Skin of body (tissue), 2 donors: ENCODE data around the gene CALD1. TPM values are rescaled to one million over a fixed set of nuclear protein-coding genes. Genes with fewer than 3 reads are reported as not detected.

Experiments
- DNase-seq: peaks from one replicate; lab custom pipeline; 2025; lab: John Stamatoyannopoulos, UW
- total RNA-seq: library from RNA; depleted of rRNA; stranded (reverse); fragments of >200 nt; gene quantifications from one replicate; pipeline ENCODE4 v1.2.3, GENCODE V29; 2014

The CALD1 gene
- total RNA-seq, 1 donor from 2014 or later: 196 TPM

DNA sequence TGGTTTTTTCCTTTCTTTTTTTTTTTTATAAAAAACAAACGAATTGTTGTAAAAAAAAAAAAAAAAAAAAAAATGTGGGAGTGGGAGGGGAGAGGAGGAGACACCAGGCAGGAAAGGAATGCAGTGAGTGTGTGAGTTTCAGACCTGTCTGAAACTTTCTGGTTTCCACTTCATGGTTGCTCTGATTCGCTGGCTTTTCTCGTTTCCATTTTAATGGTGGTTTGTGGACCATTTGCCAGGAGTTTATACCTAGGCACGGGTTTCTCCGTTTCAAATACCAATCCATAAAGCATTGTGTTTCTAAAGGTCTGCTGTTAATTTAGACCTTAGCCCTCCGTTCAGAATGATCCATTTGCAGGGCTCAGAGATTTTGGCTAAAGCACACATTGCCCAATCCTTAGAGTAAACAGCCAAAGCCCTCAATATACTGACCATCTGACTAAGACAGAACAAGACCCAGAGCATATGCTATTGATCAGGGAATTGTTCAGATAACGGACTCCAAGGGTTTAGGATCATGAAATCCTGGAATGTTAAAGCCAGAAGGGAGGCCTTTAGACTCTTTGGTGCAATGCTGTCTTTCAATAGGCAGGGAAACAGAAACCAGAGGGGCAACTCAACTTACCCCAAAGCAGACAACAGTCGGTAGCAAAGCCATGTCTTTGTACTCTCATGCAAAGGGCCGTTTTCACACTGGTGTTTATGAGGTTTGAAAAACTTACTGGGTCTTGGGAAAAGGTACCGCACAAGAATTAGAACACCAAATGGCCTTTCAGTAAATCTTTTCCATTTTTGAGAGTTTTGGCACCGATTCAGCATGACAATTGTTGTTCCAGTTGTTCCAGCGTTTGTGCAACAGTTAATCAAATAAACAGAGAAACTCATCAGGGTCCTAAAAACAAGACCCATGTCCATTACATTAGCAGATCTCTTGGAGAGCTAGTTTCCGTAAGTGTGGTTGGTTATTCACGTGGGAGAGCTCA, 112.6 kb downstream of the CALD1 start:
- DNase-seq: peak; percentile 78

DNA sequence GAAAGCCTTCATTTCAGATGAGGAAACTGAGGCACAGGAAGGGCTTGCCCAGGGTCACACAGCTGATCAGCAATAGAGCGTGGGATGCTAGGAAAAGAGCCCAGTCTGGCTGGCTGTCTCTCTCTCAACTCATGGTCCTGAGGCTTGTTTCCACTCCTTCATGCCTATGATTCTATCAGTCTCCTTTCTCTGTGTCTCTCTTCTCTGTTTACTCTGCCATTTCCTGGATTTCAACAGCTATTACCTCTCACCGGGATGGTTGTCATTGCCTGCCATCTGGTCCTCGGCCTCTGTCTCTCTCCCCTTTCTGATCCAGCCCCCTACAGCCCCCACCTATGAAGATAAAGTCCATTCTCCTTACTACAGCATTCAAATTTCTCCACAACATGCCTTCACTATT, 113.5 kb downstream of the CALD1 start:
- DNase-seq: no peak

DNA sequence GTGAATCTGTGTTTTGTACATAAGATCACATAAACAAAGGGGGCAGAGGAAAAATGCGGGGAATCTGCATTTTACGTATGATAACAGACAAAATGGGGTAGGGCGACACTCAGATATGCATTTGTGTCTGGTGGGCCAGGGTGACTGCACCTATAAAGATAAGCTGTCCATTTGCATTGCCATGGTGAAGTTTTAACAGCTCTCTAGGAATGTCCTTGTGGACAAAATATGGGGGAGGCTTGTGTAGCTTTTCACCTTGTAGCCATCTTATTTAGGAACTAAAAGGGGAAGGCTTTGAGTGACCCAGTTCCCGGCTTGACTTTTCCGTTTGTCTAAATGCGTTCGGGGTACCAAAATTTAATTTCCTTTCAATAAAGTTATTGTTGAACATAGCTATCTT, 114.5 kb downstream of the CALD1 start:
- DNase-seq: no peak

DNA sequence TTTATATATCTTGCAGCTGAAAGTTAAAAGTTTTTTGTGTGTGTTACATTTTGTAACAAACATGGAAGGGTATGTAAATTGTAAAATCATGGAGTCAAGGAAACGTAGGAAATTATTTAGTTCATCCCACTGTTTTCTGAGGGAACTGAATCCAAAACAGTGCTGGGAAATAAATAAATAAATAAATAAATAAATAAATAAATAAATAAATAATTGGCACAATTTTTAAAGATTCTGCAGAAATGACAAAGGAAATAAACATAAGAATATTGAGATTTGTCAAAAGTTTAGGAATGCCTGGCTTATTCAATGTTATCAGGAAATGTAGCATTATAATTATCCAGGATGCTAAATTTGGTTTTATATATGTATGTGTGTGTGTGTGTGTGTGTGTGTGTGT, 115.5 kb downstream of the CALD1 start:
- no peak for DNase-seq

DNA sequence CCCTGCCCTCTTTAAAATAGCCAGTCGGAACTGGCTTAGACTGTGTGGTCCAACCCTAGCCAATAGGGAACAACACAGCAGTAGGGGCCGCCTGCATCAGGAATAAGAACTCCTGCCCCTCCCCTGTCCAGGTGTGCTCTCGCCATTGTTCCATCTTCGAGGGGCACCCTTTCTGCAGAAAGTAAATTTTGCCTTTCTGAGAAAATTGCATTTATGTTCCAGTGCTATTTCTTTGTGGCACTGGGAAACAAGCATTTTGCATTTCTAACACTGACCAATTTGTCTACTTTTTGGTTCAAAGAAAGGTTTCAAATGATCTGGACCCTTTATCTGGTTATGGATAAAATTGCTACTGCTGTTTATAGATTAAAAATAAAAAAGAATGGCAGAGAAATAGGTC, 116.6 kb downstream of the CALD1 start:
- no peak for DNase-seq

DNA sequence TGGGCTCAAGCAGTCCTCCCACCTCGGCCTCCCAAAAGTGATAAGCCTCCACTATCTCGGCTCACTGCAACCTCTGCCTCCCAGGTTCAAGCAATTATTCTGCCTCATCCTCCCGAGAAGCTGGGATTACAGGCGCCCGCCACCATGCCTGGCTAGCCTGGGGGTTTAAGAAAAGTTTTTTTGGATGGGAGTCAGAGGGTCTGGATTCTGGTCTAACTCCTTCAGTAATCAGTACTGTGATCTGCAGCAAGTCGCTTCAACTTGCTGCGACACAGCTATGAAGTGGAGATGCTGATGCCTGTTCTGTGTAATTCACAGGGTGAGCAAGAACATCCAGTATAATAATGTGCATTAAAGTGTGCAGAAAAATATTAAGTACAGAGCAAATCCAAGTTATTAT, 118.5 kb downstream of the CALD1 start:
- no peak for DNase-seq

DNA sequence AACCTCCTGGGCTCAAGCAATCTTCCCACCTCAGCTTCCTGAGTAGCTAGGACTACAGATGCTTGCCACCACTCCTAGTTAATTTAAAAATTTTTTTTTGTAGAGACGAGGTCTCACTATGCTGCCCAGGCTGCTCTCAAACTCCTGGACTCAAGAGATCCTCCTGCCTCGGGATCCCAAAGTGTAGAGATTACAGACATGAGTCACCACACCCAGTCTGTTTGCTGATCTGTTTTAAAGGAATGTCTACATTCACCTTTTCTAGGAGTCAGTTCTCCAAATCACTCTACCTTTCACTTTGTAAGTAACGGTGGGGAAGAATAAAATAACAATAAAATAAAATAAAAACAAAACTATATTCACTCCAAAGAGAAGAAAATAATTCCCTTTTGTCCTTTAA, 120.3 kb downstream of the CALD1 start:
- DNase-seq: no peak

DNA sequence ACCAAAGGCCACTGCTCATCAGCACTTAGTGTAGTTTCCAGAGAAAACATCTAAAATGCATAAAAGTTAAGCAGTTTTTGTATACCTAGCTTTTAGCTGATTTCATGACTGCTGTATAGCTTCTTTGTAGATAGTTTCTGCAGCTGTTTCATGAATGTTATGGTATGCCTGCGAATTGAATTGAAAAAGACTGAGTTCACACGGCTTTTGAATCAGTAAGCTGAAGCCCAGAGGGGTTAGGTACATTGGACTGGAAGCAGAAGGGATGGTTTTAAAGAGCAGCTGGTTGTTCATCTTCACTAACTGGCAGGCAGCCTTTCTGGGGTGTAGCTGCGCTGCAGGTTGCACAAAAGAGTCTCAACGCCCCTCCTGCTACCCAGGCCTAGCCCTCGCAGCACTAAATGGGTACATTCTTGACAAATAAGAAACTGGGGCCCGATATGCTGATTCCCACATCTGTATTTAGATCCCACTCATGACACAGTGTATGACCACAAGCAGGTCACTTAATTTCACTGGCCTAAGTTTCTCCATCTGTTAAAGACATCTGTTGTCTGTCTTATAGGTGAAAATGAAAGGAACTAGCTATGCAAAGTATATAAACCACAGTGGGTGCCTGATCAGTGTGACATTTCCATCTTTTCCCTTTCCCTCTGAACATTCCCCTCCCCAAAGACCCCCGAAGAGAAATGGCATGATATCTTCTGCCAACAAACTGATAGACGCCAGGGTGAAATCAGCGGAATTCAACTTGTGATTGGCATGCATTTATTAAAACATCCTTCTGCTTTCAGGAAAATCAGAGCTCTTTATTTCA, 120.9 kb downstream of the CALD1 start:
- DNase-seq: no peak

DNA sequence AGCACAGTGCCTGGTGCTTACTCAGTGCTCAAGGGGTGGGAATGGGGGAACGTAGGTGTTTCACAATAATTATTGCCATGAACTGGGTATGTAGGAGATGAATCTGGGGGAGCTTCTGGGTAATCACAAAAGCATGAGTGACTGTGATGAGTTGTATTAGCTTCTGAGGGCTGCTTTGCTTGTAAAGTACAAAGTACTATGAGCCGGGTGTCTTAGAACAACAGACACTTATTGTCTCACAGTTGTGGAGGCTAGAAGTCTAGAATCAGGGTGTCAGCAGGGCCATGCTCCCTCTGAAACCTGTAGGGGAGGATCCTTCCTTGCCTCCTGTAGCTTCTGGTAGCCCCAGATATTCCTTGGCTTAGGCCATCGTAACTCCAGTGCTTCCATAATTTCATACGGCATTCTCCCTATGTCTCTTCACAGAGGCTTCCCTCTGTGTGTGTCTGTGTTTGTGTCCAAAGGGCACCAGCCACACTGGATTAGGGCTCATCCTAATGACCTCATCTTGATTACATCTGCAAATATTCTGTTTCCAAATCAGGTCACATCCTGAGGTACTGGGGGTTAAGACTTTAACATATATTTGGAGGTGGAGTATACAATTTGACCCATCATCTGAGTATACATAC, 122.1 kb downstream of the CALD1 start:
- DNase-seq: no peak

DNA sequence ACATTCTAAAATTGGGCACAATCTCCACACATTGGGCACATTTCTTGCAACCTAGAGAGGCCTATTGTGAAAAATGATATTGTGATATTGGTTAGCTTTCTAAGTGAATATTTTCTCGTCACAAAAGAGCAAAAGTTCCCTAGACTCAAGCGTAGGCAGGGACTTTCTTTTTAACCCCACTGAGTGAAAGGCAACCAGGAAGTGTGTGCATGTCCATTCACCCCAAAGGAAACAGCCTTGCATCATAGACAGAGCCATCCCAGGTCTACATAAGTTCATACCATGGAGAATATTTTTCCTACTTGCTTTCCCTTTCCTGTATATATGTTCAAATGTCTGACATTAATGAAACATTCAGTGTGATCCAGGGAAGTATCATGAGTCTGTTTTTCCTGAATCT, 122.6 kb downstream of the CALD1 start:
- DNase-seq: no peak

DNA sequence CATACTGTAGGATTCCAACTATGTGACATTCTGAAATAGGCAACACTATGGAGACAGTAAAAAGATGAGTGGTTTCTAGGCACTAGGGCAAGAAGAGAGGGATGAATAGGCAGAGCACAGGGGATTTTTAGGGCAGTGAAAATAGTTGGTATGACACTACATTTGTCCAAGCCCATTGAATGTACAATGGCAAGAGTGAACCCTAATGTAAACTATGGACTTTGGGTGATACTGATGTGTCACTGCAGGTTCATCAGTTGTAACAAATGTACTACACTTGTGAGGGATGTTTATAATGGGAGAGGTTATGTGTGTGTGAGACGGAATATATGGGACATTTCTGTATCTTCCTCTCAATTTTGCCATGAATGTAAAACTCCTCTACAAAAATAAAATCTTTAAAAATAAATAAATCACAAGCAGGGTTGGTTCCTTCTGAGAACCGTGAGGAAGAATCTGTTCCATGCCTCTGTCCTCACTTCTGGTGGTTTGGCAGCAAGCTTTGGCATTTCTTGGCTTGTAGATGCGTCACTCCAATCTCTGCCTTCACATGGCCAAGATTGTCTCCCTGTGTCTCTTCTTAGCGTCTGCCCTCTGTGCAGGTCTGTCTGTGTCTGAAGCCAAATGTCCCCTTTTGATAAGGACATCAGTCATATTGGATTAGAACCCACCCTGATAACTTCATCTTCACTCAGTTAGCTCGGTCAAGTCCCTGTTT, 123.8 kb downstream of the CALD1 start:
- DNase-seq: no peak

DNA sequence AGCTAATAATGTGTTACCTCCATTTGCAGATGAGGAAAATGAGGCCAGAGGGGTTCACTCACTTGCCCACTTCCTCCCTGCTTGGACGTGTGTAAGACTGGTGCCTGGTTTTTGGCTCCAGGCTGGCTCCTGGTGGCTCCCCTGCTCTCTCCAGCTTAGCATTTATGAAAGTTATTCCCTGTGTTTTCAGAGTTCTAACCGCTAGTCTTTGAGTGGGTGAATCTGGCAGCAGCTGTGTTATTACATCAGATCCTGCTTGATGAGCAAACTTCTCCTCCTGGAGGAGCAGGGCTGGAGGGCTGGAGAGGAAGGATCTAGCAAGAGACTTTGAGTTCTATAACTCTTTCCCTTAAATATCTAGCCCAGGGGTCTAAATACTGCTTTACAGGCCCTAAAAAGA, 125.9 kb downstream of the CALD1 start:
- DNase-seq: peak; percentile 31

DNA sequence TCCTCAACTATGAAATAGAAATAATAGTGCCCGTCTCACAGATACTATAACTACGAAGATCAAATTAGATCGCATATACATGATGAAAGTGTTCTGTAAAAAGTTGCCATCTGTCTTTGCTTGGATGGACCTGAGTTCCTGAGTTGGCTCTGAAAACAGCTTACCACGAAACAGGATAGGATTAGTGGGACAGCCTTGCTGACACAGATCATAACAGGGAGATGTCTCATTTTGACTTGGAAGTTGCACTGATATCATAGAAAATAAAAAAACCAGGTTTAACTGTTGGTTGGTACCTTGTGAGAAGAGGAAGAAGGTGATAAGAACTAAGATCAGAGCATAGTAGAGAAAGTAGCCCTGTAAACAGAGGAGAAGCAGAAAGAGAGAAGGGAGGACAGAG, 127.6 kb downstream of the CALD1 start:
- DNase-seq: no peak

DNA sequence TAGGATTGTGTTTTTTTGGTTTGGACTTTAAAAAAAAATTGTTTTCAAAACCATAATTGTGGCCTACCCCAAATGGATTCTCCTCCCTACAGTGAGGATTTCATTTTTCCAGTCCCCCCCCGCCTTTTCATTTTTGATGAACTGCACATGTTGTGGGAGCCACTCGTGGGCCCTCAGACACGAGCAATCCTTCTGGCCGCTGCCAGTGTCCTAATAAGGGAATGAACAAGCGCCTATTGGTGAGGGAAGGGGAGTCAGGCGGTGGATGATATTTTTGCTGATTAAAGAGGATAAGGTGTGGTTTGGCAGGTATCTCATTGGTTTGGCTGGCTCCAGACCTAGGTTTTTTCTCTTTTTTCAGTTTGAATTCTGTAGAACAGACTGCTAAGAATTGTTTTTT, 128.2 kb downstream of the CALD1 start:
- DNase-seq: no peak

DNA sequence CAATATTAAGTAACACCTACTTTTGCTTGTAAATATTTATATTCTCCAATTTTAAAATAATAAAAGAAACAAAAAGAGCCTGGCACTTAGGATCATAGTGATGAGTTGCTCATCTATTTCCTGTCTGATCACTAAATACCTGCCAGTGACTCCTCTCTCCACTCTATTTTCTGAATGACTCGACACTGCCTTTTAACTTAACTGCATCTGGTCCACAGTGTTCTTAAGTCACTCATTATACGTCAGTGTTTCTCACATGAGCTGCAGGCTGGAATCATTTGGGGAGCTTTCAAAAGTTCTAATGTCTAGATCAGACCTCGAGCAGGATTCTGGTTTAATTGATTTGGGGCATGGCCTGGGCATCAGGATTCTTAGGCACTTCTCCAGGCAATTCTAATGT, 128.9 kb downstream of the CALD1 start:
- no peak for DNase-seq

DNA sequence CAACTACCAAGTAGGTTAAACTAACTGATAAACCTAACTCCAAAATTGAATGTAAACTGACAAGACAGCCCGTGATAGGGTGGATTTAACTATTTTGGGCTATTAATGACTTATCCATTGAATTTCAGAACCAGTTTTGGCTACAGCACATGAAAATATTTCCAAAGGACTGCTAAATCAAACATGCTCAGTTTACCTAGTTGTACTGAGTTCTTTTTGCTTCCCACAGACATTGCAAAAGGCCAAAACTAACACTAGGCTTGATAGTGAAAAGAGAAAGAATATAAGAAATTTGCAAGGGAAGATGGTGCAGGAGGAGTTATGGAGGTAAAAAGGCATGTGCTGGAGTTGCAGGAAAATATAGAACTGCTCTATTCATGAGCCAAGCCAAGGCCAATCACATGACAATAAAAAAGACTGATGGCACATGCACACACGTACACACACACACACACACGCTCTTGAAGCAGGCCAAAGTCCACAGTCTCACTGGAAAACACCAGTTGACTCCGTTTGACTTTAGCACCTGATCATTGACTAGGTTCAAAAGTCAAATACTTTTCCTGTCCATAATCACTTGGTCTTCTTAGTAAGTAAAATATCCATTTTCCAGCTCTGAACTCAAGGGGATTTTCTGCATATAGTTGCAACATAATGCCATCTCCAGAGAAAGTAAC, 130.9 kb downstream of the CALD1 start:
- no peak for DNase-seq

DNA sequence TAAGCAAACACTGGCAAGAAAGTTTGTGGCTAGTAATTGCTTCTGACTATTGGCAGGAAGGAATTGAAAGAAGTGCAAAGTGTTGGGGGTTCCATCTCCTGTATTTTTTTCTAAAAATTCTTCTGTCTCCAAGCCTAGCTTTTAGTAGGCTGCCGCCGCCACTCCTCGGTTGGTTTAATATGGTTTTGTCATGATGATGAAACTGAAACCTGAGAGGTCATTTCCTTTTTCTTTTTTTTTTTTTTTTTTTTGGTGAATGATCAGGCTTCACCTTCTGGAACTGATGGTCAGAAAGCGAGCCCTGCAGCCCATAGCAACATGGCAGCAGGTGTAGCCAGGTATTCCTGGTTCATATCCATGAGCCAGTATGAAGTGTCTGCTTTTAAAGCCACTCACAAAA, 131.5 kb downstream of the CALD1 start:
- DNase-seq: no peak

DNA sequence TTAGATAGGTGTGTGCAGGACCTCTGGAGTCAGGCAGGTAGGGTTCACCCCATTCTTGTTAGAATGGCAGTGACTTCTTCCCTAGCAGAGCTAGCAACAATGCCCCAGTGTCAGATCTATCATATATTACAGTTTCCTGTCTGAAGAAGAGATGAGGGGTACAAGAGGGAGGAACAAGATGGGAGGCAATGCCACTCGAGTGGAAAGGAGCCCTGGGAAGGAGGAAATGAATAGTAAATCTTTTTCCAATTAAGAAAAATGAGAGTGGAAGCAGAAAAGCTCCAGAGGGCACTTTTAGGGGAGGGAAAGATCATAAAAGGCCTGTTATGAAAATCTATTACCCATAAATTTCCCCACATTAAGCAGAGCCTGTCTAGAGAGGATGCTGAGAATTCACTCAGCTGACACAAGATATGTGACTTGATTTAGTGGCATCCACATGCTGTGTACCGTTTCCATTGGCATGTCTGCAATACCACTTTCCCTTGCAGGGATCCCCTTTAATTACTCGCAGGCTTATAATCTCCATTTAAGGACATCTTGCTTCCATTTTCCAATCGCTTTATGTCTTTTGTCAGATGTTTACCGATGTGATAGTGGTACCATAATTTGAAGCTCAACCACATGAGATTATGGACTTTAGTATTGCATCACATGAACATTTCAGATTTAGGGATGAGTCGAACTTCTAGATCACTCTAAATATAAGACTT, 136.9 kb downstream of the CALD1 start:
- peak; percentile 18 for DNase-seq

DNA sequence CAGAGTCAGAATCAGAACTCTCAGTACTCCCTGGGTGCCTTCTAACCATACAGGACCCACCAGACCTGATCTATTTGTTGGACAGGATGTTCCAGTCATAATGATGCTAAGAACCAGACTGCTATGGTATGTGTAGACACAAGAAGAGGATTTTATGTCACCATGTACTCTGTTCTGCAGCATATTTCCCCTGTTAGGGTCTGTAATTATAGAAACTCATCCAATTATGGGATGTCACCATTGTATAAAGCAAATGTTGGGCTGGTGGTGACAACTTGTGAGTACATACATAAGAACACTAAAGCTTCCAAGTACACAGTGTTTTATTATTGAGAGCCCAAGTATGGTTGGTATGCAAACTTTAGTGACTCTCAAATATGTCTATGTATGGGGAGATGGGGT, 139.8 kb downstream of the CALD1 start:
- peak; percentile 22 for DNase-seq
